ENCODE data around the gene VPS51.

- TF ChIP-seq CTCF (IDR thresholded peaks at IDR 0.05) (no peak), EP300 (IDR thresholded peaks at IDR 0.05) (no peak)
Observed at GRCh38 chr11:65152122-65152521, 56.1 kb downstream of the VPS51 start.

Data from suprapubic skin (tissue), 3 donors.